GM18502 (cell line): ENCODE measurements around the gene IL17C.

Experiments used
- ATAC-seq: cut with Tn5 transposase; IDR thresholded peaks from one replicate; pipeline ENCODE4 v1.9.1; 2021; ENCODE audit warnings: mild to moderate bottlenecking; ENCODE audit not compliant: unreplicated experiment, poor library complexity

IL17C gene

GRCh38 chr16:88638323-88639230 lies at the start of gene IL17C:
IL17C (plus strand) TSS chr16:88638572; CDS start chr16:88638642, 70 bp downstream.
- no peak for ATAC-seq

- ATAC-seq, result no peak
These were observed 49.6 kb upstream of the IL17C start for GRCh38 chr16:88588754-88589153.

GRCh38 chr16:88589441-88589840 lies 48.9 kb upstream of the IL17C start:
- ATAC-seq, result no peak

GRCh38 chr16:88591577-88592021 lies 46.8 kb upstream of the IL17C start:
- ATAC-seq, result no peak

GRCh38 chr16:88593061-88593460 lies 45.3 kb upstream of the IL17C start:
- no peak for ATAC-seq

- no peak for ATAC-seq
These were observed 44.9 kb upstream of the IL17C start for GRCh38 chr16:88593489-88593888.

- no peak for ATAC-seq
These were observed 44.5 kb upstream of the IL17C start for GRCh38 chr16:88593910-88594309.

GRCh38 chr16:88595101-88595500 lies 43.3 kb upstream of the IL17C start:
- no peak for ATAC-seq

- no peak for ATAC-seq
These were observed 42.5 kb upstream of the IL17C start for GRCh38 chr16:88595921-88596320.

GRCh38 chr16:88596483-88596882 lies 41.9 kb upstream of the IL17C start:
- ATAC-seq, result no peak

- ATAC-seq, result no peak
These were observed 40.4 kb upstream of the IL17C start for GRCh38 chr16:88597856-88598491.

- no peak for ATAC-seq
These were observed 39.2 kb upstream of the IL17C start for GRCh38 chr16:88599092-88599733.

GRCh38 chr16:88599825-88600538 lies 38.4 kb upstream of the IL17C start:
- no peak for ATAC-seq

GRCh38 chr16:88600539-88600896 lies 37.9 kb upstream of the IL17C start:
- no peak for ATAC-seq

GRCh38 chr16:88601313-88602036 lies 36.9 kb upstream of the IL17C start:
- ATAC-seq, result no peak

- ATAC-seq, result no peak
These were observed 36.3 kb upstream of the IL17C start for GRCh38 chr16:88602091-88602490.

- ATAC-seq, result no peak
These were observed 32.9 kb upstream of the IL17C start for GRCh38 chr16:88605186-88606147.

- ATAC-seq, result no peak
These were observed 32.1 kb upstream of the IL17C start for GRCh38 chr16:88606148-88606757.
